Measurements from ENCODE around the gene RPS27. TPM values are rescaled to one million over a fixed set of nuclear protein-coding genes. Genes with fewer than 3 reads are reported as not detected.

RPS27 gene
- total and polyA plus RNA-seq, 2 of the 13 experiments (the other 11 are each of a cell fraction or from before 2014, with no cell fraction given) = 3,737 to 9,964 TPM

- TF ChIP-seq NCOR1 (IDR thresholded peaks at IDR 0.05; ENCODE audit: borderline replicate concordance, low read length) (no peak), TCF12 (IDR thresholded peaks at IDR 0.05) (no peak), TCF12 (CRISPR knock-in tag; IDR thresholded peaks at IDR 0.05) (no peak), RFXAP (CRISPR knock-in tag; IDR thresholded peaks at IDR 0.05; ENCODE audit: borderline replicate concordance) (peak; percentile 74; the same call in 1 of the 2 replicates), ZNF543 (CRISPR knock-in tag; IDR thresholded peaks at IDR 0.05) (peak; percentile 86), ZMYM4 (CRISPR knock-in tag; IDR thresholded peaks at IDR 0.05) (peak; percentile 97), KIAA2018 (CRISPR knock-in tag; IDR thresholded peaks at IDR 0.05; ENCODE audit: borderline replicate concordance) (no peak), ZSCAN20 (CRISPR knock-in tag; IDR thresholded peaks at IDR 0.05; ENCODE audit: borderline replicate concordance) (no peak), MIER2 (CRISPR knock-in tag; IDR thresholded peaks at IDR 0.05) (peak; percentile 80), ZSCAN21 (CRISPR knock-in tag; IDR thresholded peaks at IDR 0.05; ENCODE audit: borderline replicate concordance) (no peak; the same call in 1 of the 2 replicates), NFKB2 (CRISPR knock-in tag; IDR thresholded peaks at IDR 0.05; ENCODE audit: borderline replicate concordance) (peak; percentile 80), ZNF75D (CRISPR knock-in tag; IDR thresholded peaks at IDR 0.05; ENCODE audit: borderline replicate concordance) (no peak), ZNF446 (CRISPR knock-in tag; IDR thresholded peaks at IDR 0.05) (no peak), ZKSCAN5 (CRISPR knock-in tag; IDR thresholded peaks at IDR 0.05) (no peak), ARHGAP35 (CRISPR knock-in tag; IDR thresholded peaks at IDR 0.05; ENCODE audit: borderline replicate concordance) (peak; percentile 88), DDIT3 (CRISPR knock-in tag; IDR thresholded peaks at IDR 0.05) (no peak), CHD4 (IDR thresholded peaks at IDR 0.05; ENCODE audit: borderline replicate concordance, low read length) (no peak), NR2F6 (IDR thresholded peaks at IDR 0.05) (no peak), NR2F6 (CRISPR knock-in tag; IDR thresholded peaks at IDR 0.05) (peak; percentile 49; the same call in 1 of the 2 replicates), IKZF5 (CRISPR knock-in tag; IDR thresholded peaks at IDR 0.05) (peak; percentile 82; the same call in 1 of the 2 replicates), SPEN (CRISPR knock-in tag; IDR thresholded peaks at IDR 0.05; ENCODE audit: low read depth) (peak; percentile 91; the same call in 1 of the 2 replicates), ZKSCAN8 (CRISPR knock-in tag; IDR thresholded peaks at IDR 0.05; ENCODE audit: borderline replicate concordance) (peak; percentile 84; the same call in 1 of the 2 replicates)
Measured at GRCh38 chr1:153990468-153991150, at the start of gene RPS27 (continued).
